TTC549 (cell line): ENCODE data around the gene SH3TC1.

Source experiments
- FAIRE-seq: peaks from 2 replicates; lab custom pipeline; 2012; peaks lifted over from hg19 to GRCh38; lab: Jason Lieb, UNC

Gene SH3TC1

GRCh38 chr4:8198906-8199593 is at the start of gene SH3TC1:
Gene SH3TC1 (plus strand): TSS chr4:8199290. CDS start chr4:8205195, 5,905 bp downstream.
- FAIRE-seq = no peak

DNA sequence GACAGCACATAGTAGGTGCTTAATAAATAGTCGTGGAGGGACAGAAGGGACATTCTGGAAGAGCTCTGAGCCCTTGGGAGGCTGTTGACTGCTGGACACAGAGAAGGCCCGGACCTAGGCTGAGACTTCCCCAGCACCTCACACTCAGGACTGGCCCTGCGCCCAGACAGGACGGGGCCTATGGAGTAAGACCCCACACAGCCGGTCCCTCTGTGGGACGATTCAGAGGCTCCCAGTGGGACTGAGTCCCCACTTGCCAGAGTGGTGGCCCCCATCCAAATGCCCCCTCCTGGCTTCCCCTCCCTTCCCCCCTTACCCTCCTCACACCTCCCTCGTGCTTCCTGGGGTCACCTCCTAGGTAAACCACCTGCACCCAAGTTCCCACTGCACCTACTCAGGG is 49.4 kb upstream of the SH3TC1 start:
- FAIRE-seq = no peak

DNA sequence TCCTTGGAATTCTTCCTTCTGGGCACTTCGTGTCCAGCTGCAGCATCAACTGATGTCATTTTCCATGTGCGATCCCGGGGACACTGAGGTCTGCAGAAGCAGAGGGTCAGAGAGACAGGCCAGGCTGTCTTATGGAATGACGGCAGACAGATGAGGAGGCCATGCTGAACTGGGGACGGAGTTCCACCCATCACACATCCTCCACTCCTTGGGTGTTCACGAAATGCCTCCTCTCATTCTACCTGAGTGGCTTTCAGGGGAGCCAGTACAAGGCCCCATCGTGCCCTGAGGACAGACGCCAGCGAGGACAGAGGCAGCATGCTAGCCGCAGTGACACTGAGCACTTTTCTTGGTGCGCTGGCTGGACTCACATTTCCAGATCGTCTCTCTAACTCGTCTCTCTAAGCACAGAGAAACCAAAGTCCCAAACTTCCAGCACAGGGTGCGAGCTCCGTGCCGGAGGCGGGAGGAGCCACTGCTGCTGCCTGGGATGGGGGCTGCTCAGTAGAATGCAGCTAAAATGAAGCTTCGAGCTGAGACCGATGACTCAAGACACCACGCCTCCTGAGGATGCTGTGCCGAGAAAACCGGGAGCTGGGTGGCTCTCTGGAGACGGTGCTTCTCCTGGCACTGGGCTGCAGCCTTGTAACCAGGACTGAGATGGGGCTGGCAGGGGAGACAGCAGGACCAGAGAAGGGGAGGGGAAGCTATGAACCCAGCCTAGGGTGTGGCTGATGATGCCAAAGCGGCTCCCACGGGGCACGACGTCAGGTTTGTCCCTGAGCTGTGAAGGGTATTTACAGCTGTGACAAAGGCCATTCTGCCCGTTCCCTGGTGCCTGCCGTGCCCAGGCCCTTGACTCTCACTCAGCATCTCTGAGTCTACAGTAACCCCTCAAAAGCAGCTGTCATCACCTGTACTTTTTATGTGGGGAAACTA is 48.7 kb upstream of the SH3TC1 start:
- no peak for FAIRE-seq

DNA sequence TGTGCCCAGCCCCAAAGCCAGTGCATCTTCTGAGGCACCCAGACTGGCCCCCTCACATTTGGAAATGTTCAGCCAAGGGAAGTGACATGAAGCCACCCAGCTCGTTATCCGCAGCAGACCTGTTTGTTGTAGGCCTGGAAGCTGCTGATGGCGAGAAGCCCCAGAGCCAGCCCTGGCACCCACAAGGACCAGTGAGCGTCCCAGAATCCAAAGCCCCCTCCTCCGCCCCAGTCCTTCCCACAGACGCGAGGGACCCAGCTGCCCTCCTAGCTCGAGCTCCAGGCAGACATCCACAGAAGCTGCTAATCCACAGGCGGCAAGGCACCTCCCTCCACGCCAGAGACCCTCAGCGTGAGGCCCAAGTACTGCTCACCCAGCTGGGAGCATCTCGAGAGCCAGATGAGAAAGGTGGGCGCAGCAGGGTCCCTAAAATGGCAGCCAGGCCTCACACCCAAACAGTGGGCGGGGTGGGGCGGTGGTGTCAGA is 47.9 kb upstream of the SH3TC1 start:
- FAIRE-seq = no peak

DNA sequence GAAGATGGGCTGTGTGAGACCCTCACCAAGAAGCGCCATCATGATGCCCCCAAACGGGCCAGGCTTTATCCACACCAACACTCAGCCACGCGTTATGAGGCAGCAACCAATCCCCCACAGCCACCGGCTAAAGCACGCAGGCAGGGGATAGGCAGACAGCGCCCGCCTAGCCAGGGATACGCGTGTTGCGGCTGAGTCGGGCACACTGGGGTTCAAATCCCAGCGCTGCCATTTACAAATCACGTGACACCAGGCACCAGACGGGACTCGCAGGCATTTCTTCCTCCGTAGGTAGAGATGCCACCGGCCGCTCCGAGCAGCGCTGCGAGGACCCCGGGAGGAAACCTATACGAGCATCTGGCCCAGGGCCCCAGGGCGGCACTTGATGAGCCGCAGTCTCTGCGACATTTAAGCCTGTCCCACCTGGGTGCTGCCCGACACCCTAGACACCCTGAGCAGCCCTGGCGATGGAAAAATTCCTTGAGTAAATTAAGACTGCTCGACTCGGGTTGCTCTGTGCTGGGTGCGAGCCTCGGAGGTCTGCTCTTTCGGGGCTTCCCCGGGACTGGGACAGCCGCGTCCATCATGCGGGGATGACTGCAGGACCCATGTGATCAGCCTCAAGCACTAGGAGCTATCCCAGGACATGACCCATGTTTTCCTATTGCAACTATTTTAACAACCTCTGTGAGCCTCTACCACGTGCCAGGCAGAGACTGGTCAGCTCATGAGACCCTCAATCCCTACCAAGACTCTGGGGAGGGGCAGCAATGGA is 46.8 kb upstream of the SH3TC1 start:
- no peak for FAIRE-seq

DNA sequence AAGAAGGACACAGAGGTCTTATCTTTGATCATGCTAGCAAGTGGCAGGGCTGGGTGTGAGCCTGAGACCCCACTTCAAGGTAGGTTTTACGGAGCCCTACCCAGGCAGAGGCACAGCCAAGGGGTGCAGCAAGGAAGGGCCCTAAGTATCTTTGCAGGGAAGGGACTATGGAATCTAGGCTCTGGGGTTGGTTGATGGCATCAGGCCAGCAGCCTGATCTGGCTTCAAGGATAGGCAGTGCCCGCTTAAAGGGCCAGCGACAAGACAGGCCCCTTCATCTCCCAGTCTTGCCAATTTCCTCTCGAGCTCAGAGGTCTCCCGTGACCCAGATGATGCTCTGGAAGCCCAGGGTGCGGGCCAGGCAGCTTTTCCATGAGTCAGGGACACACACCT is 46.2 kb upstream of the SH3TC1 start:
- FAIRE-seq = no peak

GRCh38 chr4:8153441-8153840 is 45.6 kb upstream of the SH3TC1 start:
- FAIRE-seq = no peak

DNA sequence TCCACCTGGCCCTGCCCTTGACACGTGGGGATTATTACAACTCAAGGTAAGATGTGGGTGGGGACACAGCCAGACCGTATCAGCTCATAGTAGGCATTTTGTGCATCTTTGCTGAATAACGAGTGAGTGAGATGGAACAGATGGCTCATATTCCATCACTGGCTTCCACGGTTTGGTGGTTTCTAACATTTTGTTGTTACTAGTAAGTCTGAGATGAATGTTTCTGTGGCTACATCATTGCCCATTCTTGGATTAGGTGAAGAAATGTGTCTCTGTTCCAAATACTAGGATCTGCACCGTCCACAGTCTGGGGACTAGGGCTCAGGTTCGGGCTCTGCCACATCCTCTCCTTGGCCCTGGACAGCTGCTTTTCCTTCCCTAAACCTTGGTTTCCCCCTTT is 44.0 kb upstream of the SH3TC1 start:
- no peak for FAIRE-seq

- FAIRE-seq = no peak
Observed at GRCh38 chr4:8155660-8156421, 43.2 kb upstream of the SH3TC1 start.

- FAIRE-seq = no peak
Observed at GRCh38 chr4:8156617-8157016, 42.5 kb upstream of the SH3TC1 start.

- FAIRE-seq = no peak
Observed at GRCh38 chr4:8157496-8157895, 41.6 kb upstream of the SH3TC1 start.

DNA sequence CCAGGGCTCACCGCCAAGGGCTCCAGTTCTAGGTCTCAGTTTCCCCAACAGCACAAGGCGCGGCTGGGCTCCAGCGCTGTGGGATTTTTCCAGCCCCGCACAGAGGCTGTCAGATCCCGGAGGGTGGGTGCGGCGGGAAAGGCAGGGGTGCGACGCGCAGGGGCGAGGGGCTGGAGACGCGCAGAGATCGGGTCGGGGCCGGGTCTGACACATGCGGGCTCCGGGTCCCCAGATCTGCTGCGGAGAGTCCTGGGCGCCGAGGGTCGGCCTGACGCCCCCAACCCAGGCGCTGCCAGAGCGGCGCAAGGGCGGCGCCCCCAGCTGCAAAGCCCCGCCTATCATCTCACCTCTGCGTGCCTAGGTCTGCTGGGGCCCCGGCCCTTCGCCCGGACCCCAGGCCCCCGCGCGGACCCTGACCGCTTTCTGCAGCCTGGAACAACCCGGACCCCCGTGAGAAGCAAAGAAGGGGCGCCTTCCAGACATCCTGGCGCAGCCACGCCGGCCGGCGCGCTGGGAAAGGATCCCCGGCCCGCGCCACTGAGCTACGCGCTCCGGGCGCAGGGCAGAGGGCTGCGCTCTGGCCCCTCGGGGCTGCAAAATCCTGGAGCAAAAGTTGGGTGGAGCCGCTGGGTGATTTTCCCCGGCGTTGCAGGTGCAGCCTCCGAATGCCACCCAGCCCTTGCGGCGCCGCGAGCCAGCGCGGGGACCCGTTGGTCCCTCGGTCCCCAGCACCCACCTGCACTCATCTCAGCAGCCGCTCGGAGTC is 41.0 kb upstream of the SH3TC1 start:
- no peak for FAIRE-seq

DNA sequence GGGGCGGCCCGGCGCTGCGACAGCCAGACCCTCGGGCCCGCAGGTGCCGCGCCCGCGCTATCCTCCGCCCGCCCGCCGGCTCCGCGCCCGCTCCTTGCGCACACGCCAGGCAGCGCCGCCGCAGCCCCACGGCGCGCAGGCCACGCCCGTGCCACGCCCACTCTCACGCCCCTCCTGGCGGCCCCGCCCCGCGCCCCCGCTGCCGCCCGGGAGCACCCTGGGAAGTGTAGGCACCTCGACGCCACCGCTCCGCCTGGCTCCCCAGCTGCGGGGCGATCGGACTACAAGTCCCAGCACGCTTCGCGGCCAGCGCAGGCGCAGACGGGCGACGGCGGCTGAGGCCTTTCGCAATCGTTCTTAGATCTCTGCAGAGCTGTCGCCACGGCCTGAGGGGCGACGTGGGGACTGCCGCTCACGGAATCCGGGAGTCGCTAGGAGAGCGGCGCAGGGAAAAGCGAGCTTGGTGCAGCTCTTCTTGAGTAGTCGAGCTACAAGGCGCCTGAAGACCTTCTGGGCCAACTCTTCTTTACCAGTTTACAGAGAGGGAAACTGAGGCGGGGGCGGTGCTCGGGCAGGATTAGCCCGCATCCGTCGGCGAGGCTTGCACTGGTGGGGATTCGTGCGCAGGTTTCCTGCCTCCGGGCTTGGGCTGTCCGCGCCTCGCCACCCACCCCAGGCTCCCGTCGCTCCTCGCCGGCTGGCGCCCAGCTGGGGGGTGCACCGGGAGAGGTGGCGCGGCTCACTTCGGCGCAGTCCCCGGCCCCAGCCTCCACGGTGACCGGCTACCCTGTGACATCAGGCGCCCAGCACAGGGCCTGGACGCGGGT is 40.2 kb upstream of the SH3TC1 start, which contains the start of gene ABLIM2:
ABLIM2 (minus strand) TSS at position 104 of the 827 bp plus-strand sequence. CDS start 124 bp downstream, outside the sequence.
- FAIRE-seq = no peak

GRCh38 chr4:8159537-8160232 is 39.4 kb upstream of the SH3TC1 start:
- FAIRE-seq = no peak

DNA sequence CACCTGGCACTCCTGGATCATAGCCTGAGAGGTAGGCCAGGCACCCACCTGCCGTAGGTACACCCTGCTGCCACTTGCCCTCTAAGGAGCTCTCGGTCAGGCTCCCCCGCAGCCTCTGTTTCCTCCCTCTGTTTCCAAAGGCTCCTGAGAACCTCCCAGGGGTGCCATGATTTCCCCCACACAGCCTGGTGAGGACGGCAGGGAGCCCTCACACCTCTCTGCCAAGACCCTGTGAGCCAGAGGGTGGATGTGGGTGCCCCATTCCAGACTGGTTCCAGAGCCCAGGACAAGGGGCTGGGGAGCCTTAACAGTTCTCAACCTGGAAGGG is 38.9 kb upstream of the SH3TC1 start:
- FAIRE-seq = no peak

DNA sequence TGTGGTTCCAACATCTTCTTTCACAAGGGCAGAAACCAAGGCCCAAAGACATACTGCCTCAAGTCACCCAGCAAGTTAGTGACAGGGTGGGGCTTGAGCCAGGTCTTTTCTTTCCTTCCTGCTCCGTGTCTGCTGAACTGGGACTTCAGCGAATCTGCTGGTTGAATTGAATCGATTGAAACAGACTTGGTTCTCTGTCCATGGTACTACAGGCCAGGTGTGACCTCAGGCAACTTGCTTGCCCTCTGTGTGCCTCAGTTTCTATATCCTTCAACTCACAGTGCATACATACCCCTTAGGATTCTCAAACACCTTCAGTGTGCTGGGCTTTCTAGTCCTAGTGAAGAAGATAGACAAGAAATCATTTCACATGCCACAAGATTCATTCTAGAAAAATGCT is 38.5 kb upstream of the SH3TC1 start:
- FAIRE-seq = no peak

- FAIRE-seq = no peak
Observed at GRCh38 chr4:8162625-8163024, 36.5 kb upstream of the SH3TC1 start.

GRCh38 chr4:8163026-8163425 is 36.1 kb upstream of the SH3TC1 start:
- FAIRE-seq = no peak

DNA sequence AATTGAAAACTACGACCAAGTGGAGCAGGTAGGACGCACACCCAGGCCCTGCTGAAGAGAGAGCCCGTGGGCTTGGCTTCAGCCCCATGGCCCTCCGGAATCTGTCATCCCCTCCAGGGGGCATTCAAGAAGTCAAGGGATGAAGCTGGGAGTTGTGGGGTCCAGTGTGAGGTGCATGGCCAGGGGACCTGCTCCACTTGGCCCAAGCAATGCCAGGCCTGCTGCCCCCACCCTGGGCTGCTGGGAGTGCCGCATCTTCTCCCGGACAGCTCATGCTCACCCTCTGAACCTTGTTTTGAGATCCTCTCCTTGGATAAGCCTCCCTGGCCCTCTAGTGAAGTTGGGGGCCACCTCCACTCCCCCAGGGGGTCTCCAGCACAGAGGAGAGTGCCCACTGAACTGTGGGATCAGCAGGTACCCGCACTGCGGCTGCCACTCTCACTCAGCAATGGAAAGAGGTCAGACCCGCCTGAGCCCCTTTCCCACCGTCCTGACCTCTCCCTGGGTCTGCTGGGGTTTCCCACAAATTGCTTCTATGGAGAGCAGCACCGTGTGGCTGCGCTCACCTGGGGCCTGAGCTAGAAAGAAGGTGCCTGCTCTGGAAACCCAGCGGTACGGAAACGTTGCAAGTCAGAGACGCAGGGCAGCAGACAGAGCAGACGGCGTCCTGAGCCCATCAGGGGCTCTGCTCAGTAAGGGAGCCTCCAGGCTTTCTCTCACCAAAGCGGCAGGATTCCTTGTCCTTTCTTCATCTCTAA is 35.5 kb upstream of the SH3TC1 start:
- FAIRE-seq = no peak
